HepG2 (cell line): Measurements from ENCODE around the gene SLC35F4. TPM values are rescaled to one million over a fixed set of nuclear protein-coding genes. Genes with fewer than 3 reads are reported as not detected.
A peak's percentile ranks its signal among the peaks of the same experiment; 100 is the strongest.

Experiments
- ATAC-seq: fragments of 200-7000 bp; cut with Tn5 transposase; 3 replicates; pipeline ENCODE4 v1.9.1; 2020; ENCODE audit warnings: mild to moderate bottlenecking, moderate library complexity
- BruUV-seq: library from RNA; stranded (reverse); fragments of 400-500 nt; replicated peaks from 2 replicates; lab custom pipeline; 2021; lab: Mats Ljungman, UMichigan
- CTCF ChIA-PET: fragments of 300-600 bp; formaldehyde crosslinking; extraction: SDS; loops from one replicate; lab custom pipeline; 2021; ENCODE audit warnings: low total read pairs, inconsistent platforms, low intra/inter-chr PET ratio; lab: Yijun Ruan, JAX
- POLR2A ChIA-PET: fragments of 350-600 bp; sonication (Branson Sonifier 250); formaldehyde crosslinking; loops from one replicate; lab custom pipeline; 2020; ENCODE audit warnings: antibody characterized with exemption, inconsistent platforms; lab: Yijun Ruan, JAX
- DNase-seq: peaks from one replicate; pipeline ENCODE4 v3.0.0-alpha.2; 2015; ENCODE audit warnings: low spot score
- FAIRE-seq: peaks from 3 replicates; lab custom pipeline; 2011; peaks lifted over from hg19 to GRCh38; lab: Jason Lieb, UNC
- H2AFZ ChIP-seq: one replicate; pipeline ENCODE4 v1.6.1; 2011; ENCODE audit warnings: low read length, inconsistent platforms
- H3K27ac ChIP-seq: fragments of 300-600 bp; 3 replicates; pipeline ENCODE4 v1.8.0; 2011; ENCODE audit warnings: mixed run types, mild to moderate bottlenecking, mixed read lengths, low read length, inconsistent platforms; ENCODE audit not compliant: insufficient read depth; ENCODE audit errors: extremely low read length
- H3K27me3 ChIP-seq, 2 experiments: fragments of 200-600 bp in 1 of 2; 2 replicates in 1 of 2; 3 replicates in 1 of 2; pipeline versions ENCODE4 v1.6.0 to v1.8.0; 2011; ENCODE audit warnings: low read length in 2 of 2, mild to moderate bottlenecking in 2 of 2, moderate library complexity in 2 of 2, inconsistent platforms in 1 of 2; ENCODE audit not compliant: insufficient read depth in 2 of 2, control insufficient read depth in 1 of 2
- H3K36me3 ChIP-seq, 2 experiments: fragments of 200-600 bp in 1 of 2; replicated peaks in 1 of 2; 2 replicates in 1 of 2; 3 replicates in 1 of 2; pipeline versions ENCODE4 v1.5.1 to v1.8.0; 2011; ENCODE audit warnings: low read length in 2 of 2, inconsistent platforms in 1 of 2; ENCODE audit not compliant: insufficient read depth in 2 of 2, control insufficient read depth in 1 of 2
- H3K4me1 ChIP-seq: 2 replicates; pipeline ENCODE4 v1.5.1; 2012; ENCODE audit warnings: low read length, inconsistent platforms; ENCODE audit not compliant: insufficient read depth
- H3K4me2 ChIP-seq: 2 replicates; pipeline ENCODE4 v1.6.0; 2011; ENCODE audit warnings: low read depth, low read length, inconsistent platforms
- H3K4me3 ChIP-seq, 3 experiments: fragments of 200-600 bp in 1 of 3; sonication (generic), shearing (Covaris generic) in 1 of 3; replicated peaks in 1 of 3; 2 replicates each; pipeline ENCODE4 v1.5.1; 2011 to 2016; ENCODE audit warnings: low read length in 3 of 3, inconsistent platforms in 2 of 3, low read depth in 2 of 3, mild to moderate bottlenecking in 2 of 3, control low read depth in 1 of 3, mixed read lengths in 1 of 3; ENCODE audit not compliant: insufficient read depth in 1 of 3
- H3K79me2 ChIP-seq: one replicate; pipeline ENCODE4 v1.6.1; 2011; ENCODE audit warnings: low read length, inconsistent platforms; ENCODE audit not compliant: insufficient read depth
- H3K9ac ChIP-seq: 2 replicates; pipeline ENCODE4 v1.6.0; 2011; ENCODE audit warnings: mild to moderate bottlenecking, low read depth, low read length, inconsistent platforms; ENCODE audit not compliant: insufficient read depth
- H3K9me3 ChIP-seq: 2 replicates; pipeline ENCODE4 v1.5.1; 2012; ENCODE audit warnings: mild to moderate bottlenecking, low read length
- H4K20me1 ChIP-seq: 2 replicates; pipeline ENCODE4 v1.6.0; 2011; ENCODE audit warnings: inconsistent platforms, mild to moderate bottlenecking, low read length, moderate library complexity; ENCODE audit not compliant: insufficient read depth
- ATF6 ChIP-seq: sonication (generic); formaldehyde crosslinking; conservative IDR thresholded peaks from 2 replicates; pipeline ENCODE4 v1.4.0; 2020; ENCODE audit warnings: missing genetic modification reagents
- KLF9 ChIP-seq: IDR thresholded peaks from 2 replicates; pipeline ENCODE4 v1.6.1; 2016; ENCODE audit warnings: low read depth
- MAFF ChIP-seq: IDR thresholded peaks from 2 replicates; pipeline ENCODE4 v1.6.1; 2011; ENCODE audit warnings: low read depth, low read length, improper control_type of control experiment
- MAFK ChIP-seq, 2 experiments: IDR thresholded peaks in 1 of 2; conservative IDR thresholded peaks in 1 of 2; 2 replicates each; pipeline ENCODE4 v1.6.1; 2011; ENCODE audit warnings: improper control_type of control experiment in 2 of 2, low read length in 2 of 2
- SOX13 ChIP-seq, 3 experiments: fragments of 450-650 bp in 1 of 3; sonication (generic) in 1 of 3; formaldehyde crosslinking in 1 of 3; IDR thresholded peaks in 2 of 3; conservative IDR thresholded peaks in 1 of 3; 2 replicates each; pipeline versions ENCODE4 v1.5.0 to v1.6.1; 2016 to 2020; ENCODE audit warnings: antibody characterized with exemption in 1 of 3, mild to moderate bottlenecking in 1 of 3, missing compliant biosample characterization in 1 of 3, missing genetic modification reagents in 1 of 3, moderate library complexity in 1 of 3
- WGBS: methylation state at CpG from one replicate; pipeline ENCODE4 v1.1.6; 2017; ENCODE audit warnings: low lambda C conversion rate; 5-methylcytosine and 5-hydroxymethylcytosine counted together
- in situ Hi-C: cut with HindIII; loops from 2 replicates; pipeline ENCODE4 v1.10.0; 2017; ENCODE audit warnings: low pct_unique_long_range_greater_than_20kb; ENCODE audit not compliant: extremely low pct_ligation_motif_present
- intact Hi-C: fragments of 100-400 bp; cut with micrococcal nuclease; formaldehyde crosslinking; loops from one replicate; pipeline ENCODE4 v1.10.0; 2022; ENCODE audit not compliant: unreplicated experiment
- polyA plus RNA-seq, 8 experiments: library from polyadenylated mRNA; depleted of rRNA in 3 of 8; stranded (reverse) in 7 of 8; unstranded in 1 of 8; fragments of >200 nt; fragmentation: Illumina TruSeq in 4 of 8; extraction: Trizol in 4 of 8; gene quantifications; 2 replicates each; pipeline versions ENCODE4 v1.2.1 to v1.2.3, GENCODE V29; 2011 to 2016; ENCODE audit warnings: low read depth in 4 of 8, missing spikeins in 1 of 8, mixed read lengths in 1 of 8; ENCODE audit not compliant: insufficient read depth in 1 of 8
- total RNA-seq, 5 experiments: library from RNA; depleted of rRNA; stranded (reverse); fragments of >200 nt; fragmentation: Illumina TruSeq; extraction: Trizol; gene quantifications; 2 replicates each; pipeline ENCODE4 v1.2.3, GENCODE V29; 2016; ENCODE audit warnings: low read depth in 1 of 5

The SLC35F4 gene
- total and polyA plus RNA-seq, 2 of the 13 experiments (the other 11 are each of a cell fraction or from before 2014, with no cell fraction given), result not detected

DNA sequence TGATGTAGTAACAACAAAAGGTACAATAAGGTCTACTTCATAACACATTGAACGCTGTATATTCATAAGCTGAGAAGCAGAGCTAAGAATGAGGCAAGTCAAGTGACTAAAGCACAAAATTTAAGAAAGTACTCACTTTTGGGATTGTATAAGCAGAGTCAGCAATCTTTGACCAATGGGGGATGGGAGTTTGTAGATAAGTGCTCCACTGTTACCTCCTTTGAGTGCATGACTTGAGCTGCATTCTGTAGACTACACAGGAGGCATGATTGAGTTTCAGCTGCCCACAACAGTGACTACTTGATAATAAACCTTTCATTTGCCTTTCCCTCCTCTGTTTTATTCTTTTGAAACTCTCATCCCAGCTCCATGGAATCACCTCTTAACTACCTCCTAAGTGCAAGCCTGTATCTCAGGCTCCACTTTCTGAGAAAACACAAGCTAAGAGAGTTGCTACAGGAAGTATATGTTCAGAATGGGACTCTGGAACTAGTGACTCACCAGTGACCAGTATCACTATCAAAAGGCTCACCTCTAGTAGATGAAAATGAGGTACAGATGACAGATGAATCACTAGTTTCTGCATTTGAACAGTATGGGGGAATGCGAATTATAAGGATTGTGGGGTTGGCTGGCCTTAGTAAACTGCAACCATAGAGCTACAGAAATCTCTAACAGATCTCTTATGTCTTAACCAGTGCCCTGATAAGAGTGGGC, 49.2 kb downstream of the SLC35F4 start:
- no peaks in the 10 kb centered on the region for H3K79me2 ChIP-seq
- no peaks in the 10 kb centered on the region for H4K20me1 ChIP-seq
- H3K4me3 ChIP-seq, result no peak overlapping the region
- H3K27me3 ChIP-seq, result no peaks in the 10 kb centered on the region
- in situ Hi-C loops (no loop called here), intact Hi-C loops (no loop called here)
- ATAC-seq (no peak), FAIRE-seq (no peak), DNase-seq (no peak)
- H3K27ac ChIP-seq, result no peak overlapping the region
- H2AFZ ChIP-seq, result no peak overlapping the region
- no peak overlapping the region for H3K4me2 ChIP-seq
- no peaks in the 10 kb centered on the region for H3K9me3 ChIP-seq
- WGBS, result 0% methylated on average over 2 of the region's 2 CpGs
- ChIA-PET CTCF (no interaction called here), POLR2A (no interaction called here)
- no peaks in the 10 kb centered on the region for H3K4me1 ChIP-seq
- H3K9ac ChIP-seq, result no peak overlapping the region
- TF ChIP-seq MAFK (conservative IDR thresholded peaks at IDR 0.05 in 1 of 2, IDR thresholded peaks at IDR 0.05 in 1 of 2; ENCODE audit: low read length in 2 of 2), result peak in 1 of 2 experiments; percentile 55; a peak in 2 of 4 replicates
- no peak for TF ChIP-seq SOX13 (IDR thresholded peaks at IDR 0.05)
- no peak for TF ChIP-seq SOX13 (CRISPR knock-in tag; conservative IDR thresholded peaks at IDR 0.05 in 1 of 2, IDR thresholded peaks at IDR 0.05 in 1 of 2)
- no peak for TF ChIP-seq ATF6 (CRISPR knock-in tag)
- TF ChIP-seq MAFF, result peak; percentile 45; the same call in 1 of the 2 replicates
- no peak for TF ChIP-seq KLF9 (CRISPR knock-in tag)
- no peaks in the 10 kb centered on the region for H3K36me3 ChIP-seq
- BruUV-seq, result no TSS peak
